ENCODE data around the gene RESP18.
"Not testable (repeated sequence)": the region's sequence is repeated elsewhere in the genome, so short reads cannot be mapped to it uniquely, and the experiment has no call there.

RESP18 gene

GRCh38 chr2:219325657-219326315 is 6.8 kb downstream of the RESP18 start:
- no peak for DNase-seq (ENCODE audit: low spot score)

DNA sequence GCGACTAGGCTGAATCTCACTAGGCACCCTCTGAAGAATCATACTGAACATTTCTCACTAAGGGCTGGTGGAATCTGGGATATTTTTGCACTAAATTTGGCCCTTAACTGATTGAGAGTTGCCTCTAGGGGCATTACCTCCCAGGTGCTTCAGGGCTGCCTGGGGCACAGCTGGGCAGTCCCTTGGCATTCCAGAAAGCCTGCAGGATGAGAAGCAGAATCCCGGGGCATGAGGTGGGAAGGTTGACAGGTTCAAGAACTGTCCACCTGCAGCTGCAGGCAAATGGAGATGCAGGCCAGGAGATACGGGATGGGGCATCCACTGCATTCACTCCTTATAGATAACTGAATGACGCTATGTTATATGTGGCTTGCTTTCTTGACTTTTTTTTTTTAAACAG is 7.4 kb downstream of the RESP18 start:
- no peak for DNase-seq (ENCODE audit: low spot score)

DNA sequence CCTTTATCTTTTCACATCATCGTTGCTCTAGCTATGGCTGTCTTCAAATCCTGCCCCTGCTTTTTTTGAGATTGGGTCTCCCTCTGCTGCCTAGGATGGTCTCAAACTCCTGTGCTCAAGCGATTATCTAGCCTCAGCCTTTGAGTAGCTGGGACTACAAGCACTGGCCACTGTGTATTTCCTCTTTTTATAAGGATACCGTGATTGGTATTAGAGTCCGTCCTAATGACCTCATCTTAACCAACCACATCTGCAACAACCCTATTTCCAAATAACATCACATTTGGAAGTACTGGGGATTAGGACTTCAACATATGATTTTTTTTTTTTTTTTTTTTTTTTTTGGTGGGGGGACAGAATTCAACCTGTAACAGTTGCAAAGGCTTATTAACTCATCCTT is 9.1 kb downstream of the RESP18 start:
- no peak for DNase-seq (ENCODE audit: low spot score)

GRCh38 chr2:219314804-219315468 is 17.6 kb downstream of the RESP18 start:
- DNase-seq (ENCODE audit: low spot score): no peak

DNA sequence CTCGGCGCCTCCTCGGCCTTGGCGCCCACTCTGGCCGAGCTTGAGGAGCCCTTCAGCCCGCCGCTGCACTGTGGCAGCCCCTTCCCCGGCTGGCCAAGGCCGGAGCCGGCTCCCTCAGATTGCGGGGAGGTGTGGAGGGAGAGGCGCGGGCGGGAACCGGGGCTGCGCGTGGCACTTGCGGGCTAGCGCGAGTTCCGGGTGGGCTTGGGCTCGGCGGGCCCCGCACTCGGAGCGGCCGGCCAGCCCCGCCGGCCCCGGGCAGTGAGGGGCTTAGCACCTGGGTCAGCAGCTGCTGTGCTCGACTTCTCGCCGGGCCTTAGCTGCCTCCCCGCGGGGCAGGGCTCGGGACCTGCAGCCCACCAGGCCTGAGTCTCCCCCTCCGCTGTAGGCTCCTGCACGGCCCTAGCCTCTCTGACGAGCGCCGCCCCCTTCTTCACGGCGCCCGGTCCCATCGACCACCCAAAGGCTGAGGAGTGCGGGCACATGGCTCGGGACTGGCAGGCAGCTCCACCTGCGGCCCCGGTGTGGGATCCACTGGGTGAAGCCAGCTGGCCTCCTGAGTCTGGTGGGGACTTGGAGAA is 19.8 kb downstream of the RESP18 start:
- not testable (repeated sequence) for DNase-seq (ENCODE audit: low spot score)

DNA sequence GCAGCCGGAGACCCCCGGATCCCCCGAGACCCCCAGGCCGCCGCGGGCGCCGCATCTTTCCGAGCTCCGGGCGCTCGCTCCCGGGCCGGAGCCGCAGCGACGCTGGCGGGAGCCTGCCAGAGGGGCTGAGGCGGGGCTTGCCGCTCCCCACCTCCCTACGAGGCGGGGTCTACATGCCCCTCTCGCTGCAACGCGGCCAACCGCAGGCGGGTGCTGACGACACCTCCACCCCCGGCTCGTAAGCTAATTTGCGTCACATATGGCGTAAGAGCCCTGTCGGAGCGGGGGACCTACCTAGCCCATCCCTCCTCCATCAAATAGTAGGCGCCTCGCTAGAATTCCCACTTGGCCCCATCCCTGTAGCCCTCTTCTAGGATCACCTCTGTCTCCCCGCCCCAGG is 23.3 kb downstream of the RESP18 start, which contains the start of gene PTPRN:
TSS of gene PTPRN (minus strand) at position 124 of the 400 bp plus-strand sequence. CDS start at position 55, 69 bp downstream.
- DNase-seq (ENCODE audit: low spot score): no peak

DNA sequence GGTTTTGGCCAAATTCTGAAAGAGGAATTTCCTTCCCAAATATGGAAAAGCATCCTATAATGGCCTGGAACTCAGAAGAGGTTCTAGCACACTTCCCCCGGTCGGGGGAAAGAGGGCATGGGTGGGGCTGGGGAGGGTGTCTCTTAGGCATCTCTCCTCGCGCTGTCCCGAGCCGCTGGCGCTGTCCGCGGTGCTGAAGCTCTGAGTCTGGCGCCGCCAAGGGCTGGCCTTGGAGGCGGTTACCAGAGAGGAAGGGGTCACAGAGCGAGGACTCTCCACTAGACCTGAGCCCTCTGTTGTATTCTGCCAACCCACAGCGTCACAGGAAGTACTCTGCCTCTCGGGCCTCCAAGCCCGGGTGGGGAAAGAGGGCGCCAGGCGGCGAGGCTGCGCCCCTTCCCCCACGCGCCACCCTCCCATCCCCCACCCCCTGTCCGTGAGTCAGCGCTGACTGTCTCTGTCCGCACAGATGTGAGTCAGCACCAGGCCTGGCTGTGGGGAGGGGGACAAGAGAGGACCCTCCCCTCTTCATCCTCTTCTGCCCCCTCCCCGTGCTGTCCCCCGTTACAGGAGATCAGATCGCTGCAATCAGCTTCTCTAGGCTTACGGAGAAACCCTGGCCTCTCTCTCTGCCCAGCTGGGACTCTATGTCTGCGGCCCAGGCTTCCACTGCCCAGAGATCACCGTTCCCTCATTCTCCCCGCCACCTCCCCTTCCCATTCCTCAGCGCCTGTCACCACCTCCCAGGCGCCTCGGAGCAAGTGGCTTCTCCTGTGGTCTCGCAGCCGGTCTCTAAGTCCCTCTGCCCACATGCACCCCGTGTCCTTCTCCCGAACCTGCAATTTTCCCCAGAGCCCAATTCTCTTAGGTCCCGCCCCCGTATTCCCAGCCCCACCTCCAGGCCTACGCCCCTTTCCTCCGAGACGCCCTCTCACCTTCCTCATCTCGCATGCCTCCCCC is 24.1 kb downstream of the RESP18 start:
- no peak for DNase-seq (ENCODE audit: low spot score)

- no peak for DNase-seq (ENCODE audit: low spot score)
Observed at GRCh38 chr2:219306047-219306446, 26.5 kb downstream of the RESP18 start.

GRCh38 chr2:219304223-219304622 is 28.3 kb downstream of the RESP18 start:
- no peak for DNase-seq (ENCODE audit: low spot score)

GRCh38 chr2:219302412-219302968 is 30.1 kb downstream of the RESP18 start:
- no peak for DNase-seq (ENCODE audit: low spot score)

GRCh38 chr2:219300022-219300421 is 32.5 kb downstream of the RESP18 start:
- no peak for DNase-seq (ENCODE audit: low spot score)

- no peak for DNase-seq (ENCODE audit: low spot score)
Observed at GRCh38 chr2:219299372-219299760, 33.2 kb downstream of the RESP18 start.

DNA sequence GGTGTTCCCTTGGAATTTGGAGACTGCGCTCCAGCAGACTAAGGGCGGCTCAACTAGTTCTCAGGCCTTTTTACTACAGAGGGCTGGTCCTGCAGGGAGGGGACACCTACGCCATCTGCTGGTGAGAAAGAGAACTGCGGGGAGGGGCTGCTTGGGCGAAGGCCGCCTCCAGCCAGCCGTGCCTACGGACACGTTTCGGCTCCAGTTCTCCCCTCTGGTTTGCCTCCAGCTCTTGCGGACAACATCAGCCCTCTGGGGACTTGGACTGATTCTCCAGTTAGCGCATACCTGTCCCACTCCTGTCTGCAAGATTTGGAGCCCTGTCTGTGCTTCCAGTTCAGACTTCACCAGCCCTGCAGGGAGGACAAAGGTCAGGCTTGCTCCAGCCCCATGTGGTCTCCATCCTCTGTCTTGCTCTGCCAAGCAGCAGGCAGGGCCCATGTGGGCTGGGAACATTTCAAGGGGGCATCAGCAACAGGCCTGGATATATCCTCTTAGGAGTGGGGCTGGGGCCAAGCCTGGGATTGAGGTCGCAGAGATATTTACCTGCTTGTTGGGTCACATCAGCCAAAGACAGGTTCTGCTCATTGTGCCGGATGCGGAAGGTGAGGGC is 33.7 kb downstream of the RESP18 start:
- DNase-seq (ENCODE audit: low spot score): peak; percentile 80

GRCh38 chr2:219297766-219298456 is 34.6 kb downstream of the RESP18 start:
- DNase-seq (ENCODE audit: low spot score): no peak

DNA sequence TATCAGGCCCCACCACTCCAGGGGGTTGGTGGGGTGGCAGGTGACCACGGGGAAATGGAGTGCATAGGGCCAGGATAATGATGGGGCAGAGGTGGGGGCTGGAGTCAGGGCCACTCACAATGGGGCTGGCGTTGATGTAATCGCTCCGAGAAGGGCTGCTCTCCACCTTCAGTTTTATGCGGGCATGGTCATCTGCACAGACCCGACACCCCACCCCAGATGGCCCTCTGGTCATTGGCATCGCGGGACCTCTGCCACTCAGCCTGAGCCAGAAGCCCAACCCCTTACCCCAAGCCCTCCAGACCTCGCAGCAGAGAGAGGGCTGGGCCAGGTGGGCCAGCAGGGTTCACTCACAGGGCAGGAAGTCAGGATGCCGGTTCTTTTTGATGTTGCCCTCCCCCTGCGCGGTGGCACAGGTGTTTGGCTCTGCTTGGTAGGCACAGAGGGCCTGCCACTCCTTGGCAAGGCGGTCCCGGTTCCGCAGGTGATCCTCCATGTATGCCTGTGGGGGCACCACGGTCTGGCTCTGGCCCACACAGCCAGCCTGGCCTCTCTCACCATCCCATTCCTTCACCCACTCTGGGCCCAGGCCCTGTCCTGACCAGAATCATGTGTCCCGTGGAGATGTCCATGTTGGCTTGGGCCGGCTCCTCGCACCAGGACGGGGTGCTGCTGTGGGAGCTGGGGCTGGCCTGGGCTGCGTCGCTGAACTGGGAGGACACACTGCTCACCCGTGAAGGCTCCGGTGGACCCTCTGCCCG is 35.7 kb downstream of the RESP18 start:
- no peak for DNase-seq (ENCODE audit: low spot score)

DNA sequence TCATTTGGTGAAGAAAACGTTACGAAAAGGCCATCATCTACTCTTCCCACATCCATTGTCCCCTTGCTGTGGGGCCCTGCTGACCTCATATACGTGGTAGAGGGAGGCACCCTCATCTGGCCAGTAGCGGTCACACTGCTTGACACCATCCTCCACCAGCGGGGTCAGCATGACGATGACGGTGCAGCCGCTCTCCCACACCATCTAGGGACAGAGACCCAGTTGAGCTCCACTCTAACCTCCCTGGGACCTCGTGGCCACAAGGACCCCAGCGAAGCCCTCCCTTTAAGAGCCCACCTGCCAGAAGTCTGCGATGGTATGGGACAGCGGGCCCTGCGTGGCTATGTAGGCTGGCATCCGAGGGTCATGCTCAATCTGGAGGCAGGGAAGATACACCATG is 36.4 kb downstream of the RESP18 start:
- no peak for DNase-seq (ENCODE audit: low spot score)

DNA sequence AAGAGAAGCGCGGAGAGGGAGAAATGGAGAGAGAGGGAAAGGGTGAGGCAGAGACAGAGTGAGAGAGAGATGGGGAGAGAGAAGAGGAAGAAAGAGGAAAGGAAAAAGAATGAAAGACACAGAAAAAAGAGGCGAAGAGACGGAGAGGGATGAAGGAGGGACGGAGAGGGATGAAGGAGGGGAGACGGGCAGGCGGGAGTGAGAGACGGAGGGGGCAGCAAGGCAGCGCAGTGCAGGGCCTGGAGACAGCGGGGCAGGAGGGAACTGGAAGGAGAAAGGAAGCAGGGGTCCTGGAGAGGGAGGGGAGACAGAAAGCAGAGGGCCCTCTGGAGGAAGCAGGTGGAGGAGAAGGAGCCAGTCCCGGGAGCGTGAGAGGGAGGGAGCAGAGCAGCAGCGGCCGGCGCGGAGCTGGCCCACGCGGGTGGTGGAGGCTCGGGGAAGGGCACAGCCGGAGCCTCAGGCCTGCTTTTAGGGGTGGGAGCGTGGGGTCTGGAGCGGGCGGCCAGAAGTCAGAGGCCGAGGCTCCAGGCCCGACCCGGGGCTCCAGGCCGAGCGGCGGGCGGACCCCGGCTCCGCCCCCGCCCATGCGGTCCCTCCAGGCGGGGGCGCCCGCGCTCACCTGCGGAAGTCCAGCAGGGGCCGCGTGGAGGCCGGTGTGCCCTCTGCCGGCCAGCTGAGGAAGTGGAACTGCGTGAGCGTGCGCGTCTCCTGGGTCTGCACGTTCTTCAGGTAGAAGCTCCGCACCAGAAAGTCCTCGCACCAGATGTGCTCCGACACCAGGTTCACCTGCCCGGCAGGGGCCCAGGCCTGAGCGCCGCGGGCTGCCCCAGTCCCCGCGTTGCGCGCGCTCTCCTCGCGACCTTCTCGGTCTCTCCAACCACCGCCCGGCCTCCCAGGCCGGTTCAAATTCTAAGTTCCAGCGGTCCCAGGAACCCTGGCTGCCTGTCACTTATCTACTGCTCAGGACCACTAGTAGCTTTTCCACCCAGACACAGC is 37.9 kb downstream of the RESP18 start:
- peak; percentile 78 for DNase-seq (ENCODE audit: low spot score)

- no peak for DNase-seq (ENCODE audit: low spot score)
Observed at GRCh38 chr2:219293736-219294231, 38.8 kb downstream of the RESP18 start.

DNA sequence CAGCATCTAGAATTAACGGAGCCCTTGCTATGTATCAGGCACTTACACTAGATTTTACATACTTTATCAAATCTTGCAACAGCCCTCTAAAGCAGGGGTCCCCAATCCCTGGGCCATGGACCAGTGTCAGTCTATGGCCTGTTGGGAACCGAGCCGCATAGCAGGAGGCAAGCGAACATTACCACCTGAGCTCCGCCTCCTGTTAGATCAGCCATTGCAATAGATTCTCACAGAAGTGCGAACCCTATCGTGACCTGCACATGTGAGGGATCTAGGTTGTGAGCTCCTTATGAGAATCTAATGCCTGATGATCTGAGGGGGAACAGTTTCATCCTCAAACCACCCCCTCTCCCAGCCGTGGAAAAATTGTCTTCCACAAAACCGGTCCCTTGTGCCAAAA is 39.9 kb downstream of the RESP18 start:
- no peak for DNase-seq (ENCODE audit: low spot score)

All from pons (tissue), 1 donor.